Stimulated activated naive B cell treated with anti-CD40 and anti-IgM and Interleukin-4, amounts not matched to agents 10 μg/mL and 1 μg/mL and 100 μg/mL, for 72 hours (primary cell): ENCODE measurements around the gene UBTF.
A peak's percentile ranks its signal among the peaks of the same experiment; 100 is the strongest.

ENCODE experiments used
- ATAC-seq, 2 donors: fragments of 150-1000 bp; cut with Tn5 transposase; replicated peaks; 2 replicates each; pipeline ENCODE4 v1.10.0; 2021; ENCODE audit warnings: moderate library complexity in 1 of 2
- DNase-seq: peaks from one replicate; pipeline ENCODE4 v3.0.0; 2021
- H3K27ac Mint-ChIP-seq: one replicate; pipeline ENCODE4 v1.8.0; 2022; ENCODE audit warnings: mild to moderate bottlenecking, mixed read lengths
- H3K27me3 Mint-ChIP-seq, 2 donors: one replicate each; pipeline ENCODE4 v1.8.0; 2022; ENCODE audit warnings: mixed read lengths in 2 of 2
- H3K36me3 Mint-ChIP-seq, 2 donors: one replicate each; pipeline ENCODE4 v1.8.0; 2022; ENCODE audit warnings: mixed read lengths in 2 of 2, mild to moderate bottlenecking in 1 of 2
- H3K4me1 Mint-ChIP-seq, 2 donors: one replicate each; pipeline ENCODE4 v1.8.0; 2022; ENCODE audit warnings: mixed read lengths in 2 of 2, mild to moderate bottlenecking in 1 of 2
- H3K4me3 Mint-ChIP-seq, 2 donors: one replicate each; pipeline ENCODE4 v1.8.0; 2022; ENCODE audit warnings: mild to moderate bottlenecking in 2 of 2, mixed read lengths in 2 of 2, moderate library complexity in 1 of 2
- H3K9me3 Mint-ChIP-seq, 2 donors: one replicate each; pipeline ENCODE4 v1.8.0; 2022; ENCODE audit warnings: mixed read lengths in 2 of 2, mild to moderate bottlenecking in 1 of 2

The UBTF gene

GRCh38 chr17:44187131-44187899 lies 32.2 kb downstream of the UBTF start:
- Mint-ChIP-seq H3K36me3 (peaks cover 16 to 37% of the 10 kb centered on the region in 2 donors), H3K27me3 (no peaks in the 10 kb centered on the region), H3K4me1 (peaks cover 27 to 55% of the 10 kb centered on the region in 2 donors), H3K4me3 (peak overlapping the region; percentile 93 to 99), H3K27ac (peak overlapping the region; percentile 99), H3K9me3 (no peaks in the 10 kb centered on the region)
- DNase-seq: no peak
- ATAC-seq: peak; percentile 65 to 67

GRCh38 chr17:44186307-44187130 lies 33.0 kb downstream of the UBTF start, which contains the start of gene TMUB2:
TSS of gene TMUB2 (plus strand) at chr17:44186972. CDS start at chr17:44187709, 737 bp downstream.
- Mint-ChIP-seq H3K36me3 (peaks cover 20 to 41% of the 10 kb centered on the region in 2 donors), H3K4me3 (peak within 1 kb of the TSS; percentile 93 to 99), H3K27ac (peak within 1 kb of the TSS; percentile 99), H3K27me3 (no peaks in the 10 kb centered on the region), H3K9me3 (no peaks in the 10 kb centered on the region), H3K4me1 (peaks cover 31 to 59% of the 10 kb centered on the region in 2 donors)
- DNase-seq: peak; percentile 99
- ATAC-seq: peak; percentile 89 to 94

- H3K4me3 Mint-ChIP-seq: no peak overlapping the region
- H3K27ac Mint-ChIP-seq: no peak overlapping the region
- H3K36me3 Mint-ChIP-seq: peaks cover 14 to 28% of the 10 kb centered on the region in 2 donors
- DNase-seq: no peak
- H3K27me3 Mint-ChIP-seq: no peaks in the 10 kb centered on the region
- H3K9me3 Mint-ChIP-seq: no peaks in the 10 kb centered on the region
- no peak for ATAC-seq
- peaks cover 26 to 59% of the 10 kb centered on the region in 2 donors for H3K4me1 Mint-ChIP-seq
Measured at GRCh38 chr17:44184212-44184810, 35.2 kb downstream of the UBTF start.

GRCh38 chr17:44183024-44183423 lies 36.5 kb downstream of the UBTF start:
- H3K36me3 Mint-ChIP-seq: peaks cover 19 to 33% of the 10 kb centered on the region in 2 donors
- peaks cover 20 to 52% of the 10 kb centered on the region in 2 donors for H3K4me1 Mint-ChIP-seq
- DNase-seq (no peak), ATAC-seq (no peak)
- no peak overlapping the region for H3K27ac Mint-ChIP-seq
- H3K27me3 Mint-ChIP-seq: no peaks in the 10 kb centered on the region
- no peak overlapping the region for H3K4me3 Mint-ChIP-seq
- H3K9me3 Mint-ChIP-seq: no peaks in the 10 kb centered on the region

GRCh38 chr17:44178133-44178532 lies 41.3 kb downstream of the UBTF start:
- H3K4me1 Mint-ChIP-seq: peaks cover 5 to 18% of the 10 kb centered on the region in 2 donors

GRCh38 chr17:44177640-44178039 lies 41.8 kb downstream of the UBTF start:
- no peak overlapping the region for H3K4me3 Mint-ChIP-seq
- DNase-seq (no peak), ATAC-seq (no peak)
- no peaks in the 10 kb centered on the region for H3K9me3 Mint-ChIP-seq
- peaks cover 5 to 16% of the 10 kb centered on the region in 2 donors for H3K4me1 Mint-ChIP-seq
- peaks cover 23 to 29% of the 10 kb centered on the region in 2 donors for H3K36me3 Mint-ChIP-seq
- H3K27ac Mint-ChIP-seq: no peak overlapping the region
- H3K27me3 Mint-ChIP-seq: no peaks in the 10 kb centered on the region

More at GRCh38 chr17:44178133-44178532, 41.3 kb downstream of the UBTF start:
- ATAC-seq (no peak), DNase-seq (no peak)
- Mint-ChIP-seq H3K27ac (no peak overlapping the region), H3K27me3 (no peaks in the 10 kb centered on the region), H3K36me3 (peaks cover 23 to 29% of the 10 kb centered on the region in 2 donors), H3K4me3 (no peak overlapping the region), H3K9me3 (no peaks in the 10 kb centered on the region)

GRCh38 chr17:44176671-44177501 lies 42.6 kb downstream of the UBTF start:
- Mint-ChIP-seq H3K9me3 (no peaks in the 10 kb centered on the region), H3K4me3 (no peak overlapping the region), H3K4me1 (peaks cover 3 to 8% of the 10 kb centered on the region in 2 donors), H3K27me3 (no peaks in the 10 kb centered on the region), H3K27ac (peak overlapping the region; percentile 65), H3K36me3 (peaks cover 23 to 25% of the 10 kb centered on the region in 2 donors)
- ATAC-seq (no peak), DNase-seq (no peak)

GRCh38 chr17:44176257-44176656 lies 43.2 kb downstream of the UBTF start:
- ATAC-seq: peak; percentile 36 to 45
- peaks cover 0 to 5% of the 10 kb centered on the region in 2 donors for H3K4me1 Mint-ChIP-seq
- H3K27me3 Mint-ChIP-seq: no peaks in the 10 kb centered on the region
- H3K4me3 Mint-ChIP-seq: no peak overlapping the region
- no peaks in the 10 kb centered on the region for H3K9me3 Mint-ChIP-seq
- peak overlapping the region; percentile 42 for H3K27ac Mint-ChIP-seq
- no peak for DNase-seq
- H3K36me3 Mint-ChIP-seq: peaks cover 19 to 22% of the 10 kb centered on the region in 2 donors

- no peaks in the 10 kb centered on the region for H3K27me3 Mint-ChIP-seq
- peaks cover 8 to 18% of the 10 kb centered on the region in 2 donors for H3K4me1 Mint-ChIP-seq
- H3K36me3 Mint-ChIP-seq: peaks cover 18 to 21% of the 10 kb centered on the region in 2 donors
- DNase-seq (no peak), ATAC-seq (no peak)
- H3K4me3 Mint-ChIP-seq: no peak overlapping the region
- H3K27ac Mint-ChIP-seq: no peak overlapping the region
- no peaks in the 10 kb centered on the region for H3K9me3 Mint-ChIP-seq
Measured at GRCh38 chr17:44174427-44174826, 45.0 kb downstream of the UBTF start.

GRCh38 chr17:44171931-44172455 lies 47.5 kb downstream of the UBTF start:
- Mint-ChIP-seq H3K9me3 (no peaks in the 10 kb centered on the region), H3K4me1 (peaks cover 13 to 26% of the 10 kb centered on the region in 2 donors)

GRCh38 chr17:44170499-44171201 lies 48.8 kb downstream of the UBTF start, which contains the start of gene ASB16:
TSS of gene ASB16 (plus strand) at chr17:44170704. CDS start at chr17:44170790, 86 bp downstream.
- H3K4me3 Mint-ChIP-seq: no peak within 1 kb of the TSS
- no peaks in the 10 kb centered on the region for H3K27me3 Mint-ChIP-seq
- peaks cover 13 to 26% of the 10 kb centered on the region in 2 donors for H3K4me1 Mint-ChIP-seq
- ATAC-seq (peak; percentile 19 to 20), DNase-seq (no peak)
- H3K27ac Mint-ChIP-seq: no peak within 1 kb of the TSS
- H3K9me3 Mint-ChIP-seq: no peaks in the 10 kb centered on the region
- H3K36me3 Mint-ChIP-seq: peaks cover 1 to 4% of the 10 kb centered on the region in 2 donors

More at GRCh38 chr17:44171931-44172455, 47.5 kb downstream of the UBTF start:
- Mint-ChIP-seq H3K36me3 (peaks cover 9 to 10% of the 10 kb centered on the region in 2 donors), H3K27me3 (no peaks in the 10 kb centered on the region), H3K4me3 (no peak overlapping the region), H3K27ac (no peak overlapping the region)
- ATAC-seq (no peak), DNase-seq (no peak)

- peaks cover 0 to 2% of the 10 kb centered on the region in 2 donors for H3K36me3 Mint-ChIP-seq
Measured at GRCh38 chr17:44170135-44170498, 49.4 kb downstream of the UBTF start.

More at GRCh38 chr17:44170135-44170498, 49.4 kb downstream of the UBTF start:
- Mint-ChIP-seq H3K27ac (no peak overlapping the region), H3K27me3 (no peaks in the 10 kb centered on the region), H3K4me3 (no peak overlapping the region), H3K9me3 (no peaks in the 10 kb centered on the region), H3K4me1 (peaks cover 13 to 26% of the 10 kb centered on the region in 2 donors)
- DNase-seq: no peak
- ATAC-seq: no peak
